Panc1 (cell line): ENCODE data around the gene CHD6. TPM values are rescaled to one million over a fixed set of nuclear protein-coding genes. Genes with fewer than 3 reads are reported as not detected.

ENCODE experiments used
- ATAC-seq: fragments of 200-7000 bp; cut with Tn5 transposase; 2 replicates; pipeline ENCODE4 v1.9.1; 2020; ENCODE audit warnings: mild to moderate bottlenecking, moderate library complexity
- BruUV-seq: library from RNA; stranded (reverse); fragments of 400-500 nt; replicated peaks from 2 replicates; lab custom pipeline; 2021; lab: Mats Ljungman, UMichigan
- CTCF ChIA-PET: fragments of 300-600 bp; sonication (Branson Sonifier 250); formaldehyde crosslinking; loops from one replicate; lab custom pipeline; 2022; ENCODE audit warnings: antibody characterized with exemption; lab: Charles Lee
- POLR2A ChIA-PET: fragments of 300-600 bp; sonication (Branson Sonifier 250); formaldehyde crosslinking; loops from one replicate; lab custom pipeline; 2022; ENCODE audit warnings: antibody characterized with exemption; lab: Charles Lee
- DNase-seq: peaks from one replicate; pipeline ENCODE4 v3.0.0-alpha.2; 2010; ENCODE audit warnings: low read depth, low spot score
- H3K27ac ChIP-seq: 2 replicates; pipeline ENCODE4 v1.5.1; 2011; ENCODE audit warnings: mild to moderate bottlenecking, low read length, inconsistent platforms
- H3K27me3 ChIP-seq: fragments of 200-500 bp; sonication (Bioruptor generic); 2 replicates; pipeline ENCODE4 v1.6.0; 2014; ENCODE audit warnings: low read length, inconsistent platforms; ENCODE audit not compliant: control insufficient read depth, insufficient read depth
- H3K36me3 ChIP-seq: fragments of 200-500 bp; sonication (Bioruptor generic); 2 replicates; pipeline ENCODE4 v1.5.1; 2014; ENCODE audit warnings: inconsistent platforms, mild to moderate bottlenecking, low read length, moderate library complexity; ENCODE audit not compliant: control insufficient read depth, insufficient read depth
- H3K4me1 ChIP-seq: 2 replicates; pipeline ENCODE4 v1.5.1; 2011; ENCODE audit warnings: inconsistent platforms, mild to moderate bottlenecking, low read length, moderate library complexity; ENCODE audit not compliant: control insufficient read depth, insufficient read depth
- H3K4me3 ChIP-seq, 2 experiments: 2 replicates each; pipeline ENCODE4 v1.5.1; 2011 to 2012; ENCODE audit warnings: low read depth in 2 of 2, low read length in 2 of 2, mild to moderate bottlenecking in 2 of 2, inconsistent platforms in 1 of 2, moderate library complexity in 1 of 2
- H3K9me3 ChIP-seq: fragments of 200-500 bp; sonication (Bioruptor generic); 2 replicates; pipeline ENCODE4 v1.5.1; 2014; ENCODE audit warnings: low read depth, mild to moderate bottlenecking, inconsistent platforms, low read length, moderate library complexity; ENCODE audit not compliant: control insufficient read depth, insufficient read depth
- POLR2AphosphoS5 ChIP-seq: IDR thresholded peaks from 2 replicates; pipeline ENCODE4 v1.6.1; 2012; ENCODE audit warnings: mild to moderate bottlenecking, low read depth, low read length, moderate library complexity
- REST ChIP-seq, 2 experiments: IDR thresholded peaks; 2 replicates each; pipeline ENCODE4 v1.6.1; 2011 to 2012; ENCODE audit warnings: low read depth in 2 of 2, control low read depth in 1 of 2, low read length in 1 of 2, mild to moderate bottlenecking in 1 of 2, moderate library complexity in 1 of 2; ENCODE audit not compliant: insufficient read depth in 1 of 2
- SIN3A ChIP-seq: IDR thresholded peaks from 2 replicates; pipeline ENCODE4 v1.6.1; 2012; ENCODE audit warnings: low read depth, mild to moderate bottlenecking, low read length, moderate library complexity, borderline replicate concordance; ENCODE audit not compliant: insufficient read depth
- TCF7L2 ChIP-seq: IDR thresholded peaks from 2 replicates; pipeline ENCODE4 v1.6.1; 2011; ENCODE audit warnings: mild to moderate bottlenecking, low read depth, low read length, inconsistent platforms
- in situ Hi-C: cut with HindIII; loops from 2 replicates; pipeline ENCODE4 v1.10.0; 2016; ENCODE audit warnings: low sequenced_read_pairs, low pct_unique_long_range_greater_than_20kb
- intact Hi-C: fragments of 100-400 bp; cut with micrococcal nuclease; formaldehyde crosslinking; loops from one replicate; pipeline ENCODE4 v1.10.0; 2022; ENCODE audit not compliant: unreplicated experiment
- total RNA-seq: library from RNA; stranded (reverse); gene quantifications from one replicate; pipeline ENCODE4 v1.2.1, GENCODE V29; 2021; ENCODE audit not compliant: unreplicated experiment
- TF ChIP-seq, protein P1 (sequence below): fragments of 450-650 bp; IDR thresholded peaks from 2 replicates; pipeline ENCODE4 v1.5.1; 2017; ENCODE audit warnings: mild to moderate bottlenecking

The CHD6 gene
- total RNA-seq, 1 experiment from 2014 or later: 21.3 TPM

DNA sequence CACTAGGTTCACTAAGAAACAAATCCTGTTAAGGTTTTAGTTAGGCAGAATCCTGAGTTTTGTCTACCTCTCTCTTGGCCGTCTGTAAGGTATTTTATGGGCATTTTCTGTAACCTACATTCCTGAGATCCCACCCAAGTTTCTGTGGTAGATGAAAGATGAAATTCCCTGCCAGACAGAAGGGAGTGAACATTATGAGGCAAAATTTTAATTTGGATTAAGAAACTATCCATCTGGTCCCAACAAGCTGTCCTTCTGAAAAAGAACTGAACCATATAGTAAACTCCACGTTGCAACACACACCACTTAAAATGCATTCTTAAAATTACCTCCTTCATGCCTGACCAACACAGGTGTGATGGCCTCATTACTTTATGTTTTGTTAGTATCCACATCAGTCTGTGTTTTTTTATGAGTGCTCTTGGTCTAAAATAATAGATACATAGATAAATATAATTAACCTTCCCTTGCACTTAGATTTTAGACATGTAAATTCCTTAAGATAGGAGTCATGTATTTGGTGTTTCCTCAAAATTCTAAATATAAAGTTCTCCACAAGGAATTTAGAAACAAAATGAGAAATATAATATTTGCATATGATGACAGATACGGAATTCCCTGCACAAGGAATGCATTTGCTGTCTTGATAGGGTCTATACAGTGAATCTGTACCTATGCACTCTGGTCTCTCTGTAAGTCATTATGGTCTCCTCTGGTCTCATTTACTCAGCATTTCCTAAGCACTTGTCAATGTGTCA lies 86.5 kb downstream of the CHD6 start:
- POLR2A ChIA-PET: no interaction called here
- TF ChIP-seq TCF7L2 (no peak), POLR2AphosphoS5 (no peak), REST (IDR thresholded peaks at IDR 0.05; ENCODE audit: insufficient read depth in 1 of 2, low read depth in 2 of 2, low read length in 1 of 2) (no peak), SIN3A (no peak)
- TF ChIP-seq, protein P1, sequence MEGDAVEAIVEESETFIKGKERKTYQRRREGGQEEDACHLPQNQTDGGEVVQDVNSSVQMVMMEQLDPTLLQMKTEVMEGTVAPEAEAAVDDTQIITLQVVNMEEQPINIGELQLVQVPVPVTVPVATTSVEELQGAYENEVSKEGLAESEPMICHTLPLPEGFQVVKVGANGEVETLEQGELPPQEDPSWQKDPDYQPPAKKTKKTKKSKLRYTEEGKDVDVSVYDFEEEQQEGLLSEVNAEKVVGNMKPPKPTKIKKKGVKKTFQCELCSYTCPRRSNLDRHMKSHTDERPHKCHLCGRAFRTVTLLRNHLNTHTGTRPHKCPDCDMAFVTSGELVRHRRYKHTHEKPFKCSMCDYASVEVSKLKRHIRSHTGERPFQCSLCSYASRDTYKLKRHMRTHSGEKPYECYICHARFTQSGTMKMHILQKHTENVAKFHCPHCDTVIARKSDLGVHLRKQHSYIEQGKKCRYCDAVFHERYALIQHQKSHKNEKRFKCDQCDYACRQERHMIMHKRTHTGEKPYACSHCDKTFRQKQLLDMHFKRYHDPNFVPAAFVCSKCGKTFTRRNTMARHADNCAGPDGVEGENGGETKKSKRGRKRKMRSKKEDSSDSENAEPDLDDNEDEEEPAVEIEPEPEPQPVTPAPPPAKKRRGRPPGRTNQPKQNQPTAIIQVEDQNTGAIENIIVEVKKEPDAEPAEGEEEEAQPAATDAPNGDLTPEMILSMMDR: no peak
- intact Hi-C loops (no loop called here), in situ Hi-C loops (no loop called here)
- H3K27me3 ChIP-seq: no peaks in the 10 kb centered on the region
- no peaks in the 10 kb centered on the region for H3K9me3 ChIP-seq
- CTCF ChIA-PET: no interaction called here
- H3K4me3 ChIP-seq: no peak overlapping the region
- H3K36me3 ChIP-seq: no peaks in the 10 kb centered on the region
- ATAC-seq: no peak
- DNase-seq: no peak
- no peaks in the 10 kb centered on the region for H3K4me1 ChIP-seq
- no peak overlapping the region for H3K27ac ChIP-seq
- BruUV-seq: no TSS peak

GRCh38 chr20:41530923-41531322 lies 87.3 kb downstream of the CHD6 start:
- ChIA-PET POLR2A (no interaction called here), CTCF (no interaction called here)
- in situ Hi-C loops: no loop called here
- Histone ChIP-seq H3K9me3 (no peaks in the 10 kb centered on the region), H3K4me3 (no peak overlapping the region), H3K27ac (no peak overlapping the region), H3K27me3 (no peaks in the 10 kb centered on the region), H3K4me1 (no peaks in the 10 kb centered on the region), H3K36me3 (no peaks in the 10 kb centered on the region)
- ATAC-seq (no peak), DNase-seq (no peak)
- TF ChIP-seq REST (IDR thresholded peaks at IDR 0.05; ENCODE audit: insufficient read depth in 1 of 2, low read depth in 2 of 2, low read length in 1 of 2) (no peak), TCF7L2 (no peak), POLR2AphosphoS5 (no peak), SIN3A (no peak)
- TF ChIP-seq, protein P1: no peak
- intact Hi-C loops: no loop called here
- no TSS peak for BruUV-seq
